ENCODE measurements around the gene PPFIBP2.

DNA sequence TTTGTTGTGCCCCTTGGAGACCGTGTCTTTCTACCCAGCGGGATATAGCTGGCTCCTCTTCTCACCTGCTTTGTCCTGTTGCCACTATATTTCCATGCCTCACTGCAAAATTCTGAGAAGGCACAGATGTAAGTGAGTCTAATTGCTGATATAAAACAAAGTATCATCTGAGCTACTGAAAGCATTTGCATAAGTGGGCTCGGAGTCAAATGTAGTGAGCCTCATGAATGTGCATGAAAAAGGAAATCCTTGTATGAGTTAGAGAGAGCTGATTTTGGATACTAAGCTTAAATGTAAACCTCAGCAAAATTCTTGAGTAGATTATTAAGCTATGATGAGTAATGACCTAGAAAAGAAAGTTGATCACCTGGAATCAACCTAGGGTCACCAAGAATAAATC, 178.6 kb downstream of the PPFIBP2 start:
- TF ChIP-seq, protein P1, sequence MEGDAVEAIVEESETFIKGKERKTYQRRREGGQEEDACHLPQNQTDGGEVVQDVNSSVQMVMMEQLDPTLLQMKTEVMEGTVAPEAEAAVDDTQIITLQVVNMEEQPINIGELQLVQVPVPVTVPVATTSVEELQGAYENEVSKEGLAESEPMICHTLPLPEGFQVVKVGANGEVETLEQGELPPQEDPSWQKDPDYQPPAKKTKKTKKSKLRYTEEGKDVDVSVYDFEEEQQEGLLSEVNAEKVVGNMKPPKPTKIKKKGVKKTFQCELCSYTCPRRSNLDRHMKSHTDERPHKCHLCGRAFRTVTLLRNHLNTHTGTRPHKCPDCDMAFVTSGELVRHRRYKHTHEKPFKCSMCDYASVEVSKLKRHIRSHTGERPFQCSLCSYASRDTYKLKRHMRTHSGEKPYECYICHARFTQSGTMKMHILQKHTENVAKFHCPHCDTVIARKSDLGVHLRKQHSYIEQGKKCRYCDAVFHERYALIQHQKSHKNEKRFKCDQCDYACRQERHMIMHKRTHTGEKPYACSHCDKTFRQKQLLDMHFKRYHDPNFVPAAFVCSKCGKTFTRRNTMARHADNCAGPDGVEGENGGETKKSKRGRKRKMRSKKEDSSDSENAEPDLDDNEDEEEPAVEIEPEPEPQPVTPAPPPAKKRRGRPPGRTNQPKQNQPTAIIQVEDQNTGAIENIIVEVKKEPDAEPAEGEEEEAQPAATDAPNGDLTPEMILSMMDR (IDR thresholded peaks at IDR 0.05; ENCODE audit: insufficient read depth, low read depth, low read length): no peak
- no peak for TF ChIP-seq EZH2 (IDR thresholded peaks at IDR 0.05; ENCODE audit: insufficient read depth, low read length)
